GM12878 (cell line): ENCODE data around the gene TNIP1. TPM values are rescaled to one million over a fixed set of nuclear protein-coding genes. Genes with fewer than 3 reads are reported as not detected.

Source experiments
- ATAC-seq: fragments of 200-7000 bp; cut with Tn5 transposase; 3 replicates; pipeline ENCODE4 v1.9.1; 2020; ENCODE audit warnings: mild to moderate bottlenecking, moderate library complexity
- BruUV-seq: library from RNA; stranded (reverse); fragments of 400-500 nt; replicated peaks from 2 replicates; lab custom pipeline; 2021; lab: Mats Ljungman, UMichigan
- CTCF ChIA-PET: fragments of 300-600 bp; sonication (Branson Sonifier 250); formaldehyde crosslinking; extraction: SDS; loops from one replicate; lab custom pipeline; 2021; ENCODE audit warnings: inconsistent platforms; lab: Yijun Ruan, JAX
- POLR2A ChIA-PET: fragments of 350-600 bp; formaldehyde crosslinking; extraction: SDS; loops from one replicate; lab custom pipeline; 2021; ENCODE audit warnings: inconsistent platforms; lab: Charles Lee
- RAD21 ChIA-PET: fragments of 300-600 bp; sonication (Branson Sonifier 250); formaldehyde crosslinking; loops from one replicate; lab custom pipeline; 2023; ENCODE audit warnings: antibody characterized with exemption; ENCODE audit not compliant: unreplicated experiment; lab: Charles Lee
- SMC1A ChIA-PET: fragments of 300-600 bp; sonication (Branson Sonifier 250); formaldehyde crosslinking; loops from one replicate; lab custom pipeline; 2023; ENCODE audit not compliant: unreplicated experiment, uncharacterized antibody; lab: Charles Lee
- DNase-seq: peaks from one replicate; pipeline ENCODE4 v3.0.0-alpha.2; 2011; ENCODE audit warnings: low read depth, low spot score
- FAIRE-seq: peaks from 3 replicates; lab custom pipeline; 2011; peaks lifted over from hg19 to GRCh38; lab: Jason Lieb, UNC
- H2AFZ ChIP-seq: 2 replicates; pipeline ENCODE4 v1.6.0; 2011; ENCODE audit warnings: low read depth, low read length, control low read depth; ENCODE audit not compliant: control insufficient read depth
- H3K27ac ChIP-seq: 2 replicates; pipeline ENCODE4 v1.5.1; 2011; ENCODE audit warnings: control low read depth; ENCODE audit not compliant: control insufficient read depth, insufficient read depth
- H3K27me3 ChIP-seq, 2 experiments: replicated peaks in 1 of 2; 2 replicates each; pipeline versions ENCODE4 v1.6.0 to v1.6.1; 2011; ENCODE audit warnings: low read length in 1 of 2; ENCODE audit not compliant: control insufficient read depth in 2 of 2, insufficient read depth in 2 of 2
- H3K36me3 ChIP-seq, 2 experiments: 2 replicates each; pipeline ENCODE4 v1.5.1; 2011; ENCODE audit warnings: low read length in 1 of 2; ENCODE audit not compliant: control insufficient read depth in 2 of 2, insufficient read depth in 2 of 2
- H3K4me1 ChIP-seq: 2 replicates; pipeline ENCODE4 v1.6.1; 2011; ENCODE audit warnings: mild to moderate bottlenecking, low read length, moderate library complexity, mixed read lengths; ENCODE audit not compliant: control insufficient read depth, insufficient read depth
- H3K4me2 ChIP-seq: 2 replicates; pipeline ENCODE4 v1.6.0; 2011; ENCODE audit warnings: control low read depth; ENCODE audit not compliant: control insufficient read depth, insufficient read depth
- H3K4me3 ChIP-seq: fragments of 200-600 bp; sonication (generic); 2 replicates; pipeline ENCODE4 v1.5.1; 2016
- H3K79me2 ChIP-seq: 2 replicates; pipeline ENCODE4 v1.6.0; 2011; ENCODE audit warnings: low read length; ENCODE audit not compliant: control insufficient read depth, insufficient read depth
- H3K9ac ChIP-seq: 2 replicates; pipeline ENCODE4 v1.8.0; 2011; ENCODE audit warnings: low read length, control low read depth, mixed read lengths; ENCODE audit not compliant: control insufficient read depth, insufficient read depth
- H3K9me3 ChIP-seq: replicated peaks from 3 replicates; pipeline ENCODE4 v1.5.1; 2011; ENCODE audit warnings: mild to moderate bottlenecking, low read length; ENCODE audit not compliant: control insufficient read depth, insufficient read depth
- H4K20me1 ChIP-seq: 2 replicates; pipeline ENCODE4 v1.6.0; 2011; ENCODE audit not compliant: control insufficient read depth, insufficient read depth
- BRCA1 ChIP-seq: IDR thresholded peaks from 2 replicates; pipeline ENCODE4 v1.6.1; 2011; ENCODE audit warnings: low read depth, low read length, improper control_type of control experiment
- CBX3 ChIP-seq: fragments of 200-600 bp; sonication (generic); IDR thresholded peaks from 2 replicates; pipeline ENCODE4 v1.6.1; 2016; ENCODE audit warnings: low read depth, borderline replicate concordance
- JUND ChIP-seq: IDR thresholded peaks from 2 replicates; pipeline ENCODE4 v1.6.1; 2012; ENCODE audit warnings: low read depth, mild to moderate bottlenecking, low read length, improper control_type of control experiment, moderate library complexity
- KLF5 ChIP-seq: fragments of 450-650 bp; IDR thresholded peaks from 2 replicates; pipeline ENCODE4 v1.6.1; 2014; ENCODE audit warnings: mild to moderate bottlenecking; ENCODE audit not compliant: partially characterized antibody
- MYB ChIP-seq: fragments of 150-350 bp; IDR thresholded peaks from 2 replicates; pipeline ENCODE4 v1.6.1; 2014; ENCODE audit warnings: mild to moderate bottlenecking, low read depth, low read length, borderline replicate concordance
- NR2C1 ChIP-seq: fragments of 450-650 bp; IDR thresholded peaks from 2 replicates; pipeline ENCODE4 v1.6.1; 2017; ENCODE audit warnings: antibody characterized with exemption, mild to moderate bottlenecking, moderate library complexity
- PKNOX1 ChIP-seq: fragments of 450-650 bp; IDR thresholded peaks from 2 replicates; pipeline ENCODE4 v1.6.1; 2016; ENCODE audit warnings: mild to moderate bottlenecking
- POLR2AphosphoS2 ChIP-seq: IDR thresholded peaks from 2 replicates; pipeline ENCODE4 v1.6.1; 2011; ENCODE audit warnings: low read depth, mild to moderate bottlenecking, low read length, improper control_type of control experiment, moderate library complexity
- POLR2AphosphoS5 ChIP-seq: IDR thresholded peaks from 2 replicates; pipeline ENCODE4 v1.6.1; 2011; ENCODE audit warnings: mild to moderate bottlenecking, low read length, inconsistent platforms
- RCOR1 ChIP-seq: conservative IDR thresholded peaks from 2 replicates; pipeline ENCODE4 v1.6.1; 2012; ENCODE audit warnings: low read depth, low read length, improper control_type of control experiment
- RFX5 ChIP-seq: IDR thresholded peaks from 2 replicates; pipeline ENCODE4 v1.6.1; 2011; ENCODE audit warnings: low read depth, low read length, improper control_type of control experiment
- SIN3A ChIP-seq: IDR thresholded peaks from 2 replicates; pipeline ENCODE4 v1.6.1; 2012; ENCODE audit warnings: low read depth, low read length, improper control_type of control experiment
- YBX1 ChIP-seq: fragments of 450-650 bp; IDR thresholded peaks from 2 replicates; pipeline ENCODE4 v1.6.1; 2016; ENCODE audit warnings: antibody characterized with exemption
- ZBED1 ChIP-seq: IDR thresholded peaks from 2 replicates; pipeline ENCODE4 v1.6.1; 2016; ENCODE audit warnings: borderline replicate concordance
- WGBS: methylation state at CpG from one replicate; pipeline ENCODE4 v1.1.6; 2016; ENCODE audit warnings: low lambda C conversion rate; ENCODE audit not compliant: insufficient replicate concordance, insufficient coverage; ENCODE audit errors: missing lambda C conversion rate; 5-methylcytosine and 5-hydroxymethylcytosine counted together
- in situ Hi-C: fragments of 300-500 bp; cut with MboI; formaldehyde crosslinking; loops from 9 replicates; pipeline ENCODE4 v1.14.3; 2018; ENCODE audit warnings: mixed read lengths
- intact Hi-C: fragments of 100-400 bp; cut with micrococcal nuclease; formaldehyde crosslinking; loops from one replicate; pipeline ENCODE4 v1.14.2; 2022; ENCODE audit not compliant: unreplicated experiment
- polyA plus RNA-seq, 11 experiments: library from polyadenylated mRNA; depleted of rRNA in 4 of 11; unstranded in 6 of 11; stranded (reverse) in 5 of 11; fragments of >200 nt; fragmentation: Nextera tagmentation in 4 of 11; fragmentation: Illumina TruSeq in 1 of 11; extraction: Ambion mirVana in 4 of 11; extraction: Trizol in 1 of 11; gene quantifications; 1 replicate in 1 of 11; 2 replicates in 10 of 11; pipeline versions ENCODE4 v1.2.1 to v1.2.3, GENCODE V29; 2011 to 2016; ENCODE audit warnings: inconsistent platforms in 2 of 11, missing spikeins in 2 of 11, low read depth in 1 of 11
- total RNA-seq, 4 experiments: library from RNA; depleted of rRNA in 3 of 4; stranded (reverse); fragments of >200 nt in 3 of 4; fragmentation: Illumina TruSeq in 1 of 4; extraction: Trizol in 1 of 4; gene quantifications; 2 replicates each; pipeline versions ENCODE4 v1.2.1 to v1.2.3, GENCODE V29; 2013 to 2021
- TF ChIP-seq, protein P1 (sequence below): fragments of 450-650 bp; IDR thresholded peaks from 2 replicates; pipeline ENCODE4 v1.6.1; 2017; ENCODE audit warnings: mild to moderate bottlenecking, low read depth, inconsistent platforms; ENCODE audit not compliant: poor library complexity, severe bottlenecking
- TF ChIP-seq, protein P2 (sequence below): fragments of 450-650 bp; IDR thresholded peaks from 2 replicates; pipeline ENCODE4 v1.6.1; 2017; ENCODE audit warnings: low read depth, mild to moderate bottlenecking, moderate library complexity
- TF ChIP-seq, protein P3 (sequence below): IDR thresholded peaks from 2 replicates; pipeline ENCODE4 v1.6.1; 2011; ENCODE audit warnings: mild to moderate bottlenecking, low read depth, low read length, moderate library complexity; ENCODE audit not compliant: insufficient replicate concordance
- TF ChIP-seq, protein P4 (sequence below): fragments of 450-650 bp; conservative IDR thresholded peaks from 2 replicates; pipeline ENCODE4 v1.6.1; 2017; ENCODE audit warnings: mild to moderate bottlenecking, moderate library complexity

TNIP1 gene
- total and polyA plus RNA-seq, 10 of the 15 experiments (the other 5 are each of a cell fraction or from before 2014, with no cell fraction given), result 4.4 to 279 (median 150) TPM

- Histone ChIP-seq H3K9ac (no peak overlapping the region), H3K79me2 (no peaks in the 10 kb centered on the region), H3K4me3 (no peak overlapping the region), H3K4me1 (no peaks in the 10 kb centered on the region), H2AFZ (no peak overlapping the region), H3K36me3 (no peaks in the 10 kb centered on the region), H3K9me3 (no peaks in the 10 kb centered on the region; the same call in 2 of the 3 replicates), H3K27ac (no peak overlapping the region), H3K4me2 (no peak overlapping the region), H3K27me3 (no peaks in the 10 kb centered on the region), H4K20me1 (no peaks in the 10 kb centered on the region)
- ChIA-PET SMC1A (no interaction called here), CTCF (no interaction called here), RAD21 (no interaction called here), POLR2A (no interaction called here)
- DNase-seq (no peak), FAIRE-seq (no peak), ATAC-seq (no peak)
- intact Hi-C loops, result loop anchor here (10.0 kb wide), 1 partner anchor 183 kb away; no protein-coding TSS in a partner anchor
- in situ Hi-C loops, result no loop called here
- BruUV-seq, result no TSS peak
- 84% methylated on average over 3 of the region's 3 CpGs for WGBS
- no peak for TF ChIP-seq NR2C1
- TF ChIP-seq, protein P1, sequence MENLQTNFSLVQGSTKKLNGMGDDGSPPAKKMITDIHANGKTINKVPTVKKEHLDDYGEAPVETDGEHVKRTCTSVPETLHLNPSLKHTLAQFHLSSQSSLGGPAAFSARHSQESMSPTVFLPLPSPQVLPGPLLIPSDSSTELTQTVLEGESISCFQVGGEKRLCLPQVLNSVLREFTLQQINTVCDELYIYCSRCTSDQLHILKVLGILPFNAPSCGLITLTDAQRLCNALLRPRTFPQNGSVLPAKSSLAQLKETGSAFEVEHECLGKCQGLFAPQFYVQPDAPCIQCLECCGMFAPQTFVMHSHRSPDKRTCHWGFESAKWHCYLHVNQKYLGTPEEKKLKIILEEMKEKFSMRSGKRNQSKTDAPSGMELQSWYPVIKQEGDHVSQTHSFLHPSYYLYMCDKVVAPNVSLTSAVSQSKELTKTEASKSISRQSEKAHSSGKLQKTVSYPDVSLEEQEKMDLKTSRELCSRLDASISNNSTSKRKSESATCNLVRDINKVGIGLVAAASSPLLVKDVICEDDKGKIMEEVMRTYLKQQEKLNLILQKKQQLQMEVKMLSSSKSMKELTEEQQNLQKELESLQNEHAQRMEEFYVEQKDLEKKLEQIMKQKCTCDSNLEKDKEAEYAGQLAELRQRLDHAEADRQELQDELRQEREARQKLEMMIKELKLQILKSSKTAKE, result no peak
- no peak for TF ChIP-seq JUND
- TF ChIP-seq YBX1, result no peak
- TF ChIP-seq KLF5, result no peak
- TF ChIP-seq, protein P2, sequence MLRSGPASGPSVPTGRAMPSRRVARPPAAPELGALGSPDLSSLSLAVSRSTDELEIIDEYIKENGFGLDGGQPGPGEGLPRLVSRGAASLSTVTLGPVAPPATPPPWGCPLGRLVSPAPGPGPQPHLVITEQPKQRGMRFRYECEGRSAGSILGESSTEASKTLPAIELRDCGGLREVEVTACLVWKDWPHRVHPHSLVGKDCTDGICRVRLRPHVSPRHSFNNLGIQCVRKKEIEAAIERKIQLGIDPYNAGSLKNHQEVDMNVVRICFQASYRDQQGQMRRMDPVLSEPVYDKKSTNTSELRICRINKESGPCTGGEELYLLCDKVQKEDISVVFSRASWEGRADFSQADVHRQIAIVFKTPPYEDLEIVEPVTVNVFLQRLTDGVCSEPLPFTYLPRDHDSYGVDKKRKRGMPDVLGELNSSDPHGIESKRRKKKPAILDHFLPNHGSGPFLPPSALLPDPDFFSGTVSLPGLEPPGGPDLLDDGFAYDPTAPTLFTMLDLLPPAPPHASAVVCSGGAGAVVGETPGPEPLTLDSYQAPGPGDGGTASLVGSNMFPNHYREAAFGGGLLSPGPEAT, result no peak
- no peak for TF ChIP-seq RFX5
- TF ChIP-seq POLR2AphosphoS2, result no peak
- no peak for TF ChIP-seq CBX3
- TF ChIP-seq ZBED1, result no peak
- TF ChIP-seq RCOR1, result no peak
- TF ChIP-seq, protein P3, sequence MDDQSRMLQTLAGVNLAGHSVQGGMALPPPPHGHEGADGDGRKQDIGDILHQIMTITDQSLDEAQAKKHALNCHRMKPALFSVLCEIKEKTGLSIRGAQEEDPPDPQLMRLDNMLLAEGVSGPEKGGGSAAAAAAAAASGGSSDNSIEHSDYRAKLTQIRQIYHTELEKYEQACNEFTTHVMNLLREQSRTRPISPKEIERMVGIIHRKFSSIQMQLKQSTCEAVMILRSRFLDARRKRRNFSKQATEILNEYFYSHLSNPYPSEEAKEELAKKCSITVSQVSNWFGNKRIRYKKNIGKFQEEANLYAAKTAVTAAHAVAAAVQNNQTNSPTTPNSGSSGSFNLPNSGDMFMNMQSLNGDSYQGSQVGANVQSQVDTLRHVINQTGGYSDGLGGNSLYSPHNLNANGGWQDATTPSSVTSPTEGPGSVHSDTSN, result no peak
- no peak for TF ChIP-seq PKNOX1
- TF ChIP-seq, protein P4, sequence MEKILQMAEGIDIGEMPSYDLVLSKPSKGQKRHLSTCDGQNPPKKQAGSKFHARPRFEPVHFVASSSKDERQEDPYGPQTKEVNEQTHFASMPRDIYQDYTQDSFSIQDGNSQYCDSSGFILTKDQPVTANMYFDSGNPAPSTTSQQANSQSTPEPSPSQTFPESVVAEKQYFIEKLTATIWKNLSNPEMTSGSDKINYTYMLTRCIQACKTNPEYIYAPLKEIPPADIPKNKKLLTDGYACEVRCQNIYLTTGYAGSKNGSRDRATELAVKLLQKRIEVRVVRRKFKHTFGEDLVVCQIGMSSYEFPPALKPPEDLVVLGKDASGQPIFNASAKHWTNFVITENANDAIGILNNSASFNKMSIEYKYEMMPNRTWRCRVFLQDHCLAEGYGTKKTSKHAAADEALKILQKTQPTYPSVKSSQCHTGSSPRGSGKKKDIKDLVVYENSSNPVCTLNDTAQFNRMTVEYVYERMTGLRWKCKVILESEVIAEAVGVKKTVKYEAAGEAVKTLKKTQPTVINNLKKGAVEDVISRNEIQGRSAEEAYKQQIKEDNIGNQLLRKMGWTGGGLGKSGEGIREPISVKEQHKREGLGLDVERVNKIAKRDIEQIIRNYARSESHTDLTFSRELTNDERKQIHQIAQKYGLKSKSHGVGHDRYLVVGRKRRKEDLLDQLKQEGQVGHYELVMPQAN, result no peak
- TF ChIP-seq POLR2AphosphoS5, result no peak
- no peak for TF ChIP-seq BRCA1
- no peak for TF ChIP-seq SIN3A
- no peak for TF ChIP-seq MYB
Observed at GRCh38 chr5:150987746-150988145, 93.1 kb downstream of the TNIP1 start.
